ENCODE data around the gene INO80B. TPM values are rescaled to one million over a fixed set of nuclear protein-coding genes. Genes with fewer than 3 reads are reported as not detected.
"Not testable (repeated sequence)": the region's sequence is repeated elsewhere in the genome, so short reads cannot be mapped to it uniquely, and the experiment has no call there.

INO80B gene
- total RNA-seq, 2 donors from 2014 or later: 6.3 to 32.4 TPM

GRCh38 chr2:74470742-74471141 is 15.9 kb downstream of the INO80B start:
- 89 to 90% methylated on average over 9 to 12 of the region's 12 CpGs for WGBS, 2 donors
- H3K27ac ChIP-seq; H3K36me3 ChIP-seq (replicated peaks in 1 of 2; ENCODE audit: insufficient read depth in 1 of 2, low read depth in 2 of 2): not testable (repeated sequence)

GRCh38 chr2:74471332-74472065 is 16.6 kb downstream of the INO80B start:
- TF ChIP-seq POLR2A (IDR thresholded peaks at IDR 0.05) (no peak), CTCF (IDR thresholded peaks at IDR 0.05) (no peak)
- Histone ChIP-seq H3K9me3 (no peaks in the 10 kb centered on the region), H3K27ac (peak overlapping the region; percentile 73 to 92 (median 90)), H3K27me3 (no peaks in the 10 kb centered on the region), H3K4me1 (peaks cover 23% of the 10 kb centered on the region), H3K36me3 (replicated peaks in 1 of 2; ENCODE audit: insufficient read depth in 1 of 2, low read depth in 2 of 2) (peaks cover 0 to 3% of the 10 kb centered on the region in 2 donors), H3K4me3 (peak overlapping the region; percentile 28 to 54)
- DNase-seq (no peak), ATAC-seq (no peak)
- 53 to 57% methylated on average over 16 of the region's 16 CpGs for WGBS, 2 donors
- intact Hi-C loops (cut with DNase I): no loop called here

More at GRCh38 chr2:74470742-74471141, 15.9 kb downstream of the INO80B start:
- H3K9me3 ChIP-seq; intact Hi-C loops (cut with DNase I); H3K4me3 ChIP-seq; H3K27me3 ChIP-seq; DNase-seq; ATAC-seq: not testable (repeated sequence)
- H3K4me1 ChIP-seq: peaks cover 30% of the 10 kb centered on the region
- peak in 1 of 3 donors; percentile 6 for TF ChIP-seq POLR2A (IDR thresholded peaks at IDR 0.05)

- H3K27me3 ChIP-seq: no peaks in the 10 kb centered on the region
- H3K9me3 ChIP-seq: no peaks in the 10 kb centered on the region
- peaks cover 0 to 3% of the 10 kb centered on the region in 2 donors for H3K36me3 ChIP-seq (replicated peaks in 1 of 2; ENCODE audit: insufficient read depth in 1 of 2, low read depth in 2 of 2)
- peak within 1 kb of the TSS; percentile 73 to 92 (median 90) for H3K27ac ChIP-seq
- peak; percentile 94 to 96 (median 95) for DNase-seq
- peak within 1 kb of the TSS; percentile 28 to 54 for H3K4me3 ChIP-seq
- TF ChIP-seq CTCF (IDR thresholded peaks at IDR 0.05) (no peak), POLR2A (IDR thresholded peaks at IDR 0.05) (peak; percentile 59 to 91 (median 88))
- intact Hi-C loops (cut with DNase I): no loop called here
- ATAC-seq: peak; percentile 96
- WGBS, 2 donors: 0 to 1% methylated on average over 47 to 66 of the region's 66 CpGs
- H3K4me1 ChIP-seq: peaks cover 22% of the 10 kb centered on the region
Observed at GRCh38 chr2:74472086-74472944, 17.4 kb downstream of the INO80B start, which contains the start of gene MRPL53. MRPL53 (minus strand) TSS chr2:74472680; CDS start chr2:74472660, 20 bp downstream.

GRCh38 chr2:74472945-74473258 is 18.0 kb downstream of the INO80B start:
- Histone ChIP-seq H3K36me3 (replicated peaks in 1 of 2; ENCODE audit: insufficient read depth in 1 of 2, low read depth in 2 of 2) (peaks cover 0 to 3% of the 10 kb centered on the region in 2 donors), H3K9me3 (no peaks in the 10 kb centered on the region), H3K4me1 (peaks cover 22% of the 10 kb centered on the region), H3K4me3 (peak overlapping the region; percentile 28 to 54), H3K27me3 (no peaks in the 10 kb centered on the region), H3K27ac (peak overlapping the region; percentile 73 to 92 (median 90))
- intact Hi-C loops (cut with DNase I): no loop called here
- peak; percentile 6 for ATAC-seq
- 4 to 11% methylated on average over 7 of the region's 7 CpGs for WGBS, 2 donors
- TF ChIP-seq CTCF (IDR thresholded peaks at IDR 0.05): no peak
- no peak for TF ChIP-seq POLR2A (IDR thresholded peaks at IDR 0.05)
- no peak for DNase-seq

GRCh38 chr2:74474481-74474880 is 19.6 kb downstream of the INO80B start:
- Histone ChIP-seq H3K27me3 (no peaks in the 10 kb centered on the region), H3K4me3 (no peak overlapping the region), H3K36me3 (replicated peaks in 1 of 2; ENCODE audit: insufficient read depth in 1 of 2, low read depth in 2 of 2) (peaks cover 0 to 3% of the 10 kb centered on the region in 2 donors), H3K4me1 (peaks cover 22% of the 10 kb centered on the region), H3K27ac (no peak overlapping the region), H3K9me3 (no peaks in the 10 kb centered on the region)
- intact Hi-C loops (cut with DNase I): no loop called here
- WGBS, 2 donors: 87 to 88% methylated on average over 5 to 6 of the region's 6 CpGs
- DNase-seq (no peak), ATAC-seq (no peak)
- no peak for TF ChIP-seq CTCF (IDR thresholded peaks at IDR 0.05)
- no peak for TF ChIP-seq POLR2A (IDR thresholded peaks at IDR 0.05)
